Karpas-422 (cell line): ENCODE measurements around the gene LEF1. TPM values are rescaled to one million over a fixed set of nuclear protein-coding genes. Genes with fewer than 3 reads are reported as not detected.

ENCODE experiments used
- DNase-seq: peaks from one replicate; pipeline ENCODE4 v3.0.0-alpha.2; 2015
- H2AFZ ChIP-seq: fragments of 200-600 bp; sonication (generic); 2 replicates; pipeline ENCODE4 v1.6.1; 2014; ENCODE audit warnings: antibody characterized with exemption, low read length, mixed read lengths
- H3K27ac ChIP-seq: fragments of 200-600 bp; sonication (generic); 2 replicates; pipeline ENCODE4 v1.5.1; 2014; ENCODE audit warnings: mild to moderate bottlenecking, low read length, moderate library complexity
- H3K27me3 ChIP-seq: fragments of 200-600 bp; sonication (generic); 2 replicates; pipeline ENCODE4 v1.6.1; 2014; ENCODE audit warnings: low read length, mixed read lengths
- H3K36me3 ChIP-seq: fragments of 200-600 bp; sonication (generic); 2 replicates; pipeline ENCODE4 v1.6.1; 2014; ENCODE audit warnings: low read length, mixed read lengths; ENCODE audit not compliant: insufficient read depth
- H3K4me1 ChIP-seq: fragments of 200-600 bp; sonication (generic); 2 replicates; pipeline ENCODE4 v1.6.1; 2014; ENCODE audit warnings: mild to moderate bottlenecking, low read length, mixed read lengths
- H3K4me2 ChIP-seq: fragments of 200-600 bp; sonication (generic); 2 replicates; pipeline ENCODE4 v1.6.1; 2014; ENCODE audit warnings: low read length, low read depth, mild to moderate bottlenecking; ENCODE audit not compliant: poor library complexity, severe bottlenecking
- H3K4me3 ChIP-seq: fragments of 200-600 bp; sonication (generic); 2 replicates; pipeline ENCODE4 v1.5.1; 2014; ENCODE audit warnings: mild to moderate bottlenecking, antibody characterized with exemption, low read length, mixed read lengths
- H3K79me2 ChIP-seq: fragments of 200-600 bp; sonication (generic); 2 replicates; pipeline ENCODE4 v1.6.1; 2014; ENCODE audit warnings: mild to moderate bottlenecking, low read length, mixed read lengths
- H3K9ac ChIP-seq: fragments of 200-600 bp; sonication (generic); 2 replicates; pipeline ENCODE4 v1.6.0; 2014; ENCODE audit warnings: low read length
- H3K9me2 ChIP-seq: fragments of 200-600 bp; sonication (generic), shearing (Covaris generic); replicated peaks from 2 replicates; pipeline ENCODE4 v1.6.0; 2014; ENCODE audit warnings: mild to moderate bottlenecking, low read length, moderate library complexity; ENCODE audit not compliant: insufficient read depth
- H3K9me3 ChIP-seq: fragments of 300-700, 200-600 bp; sonication (generic); 2 replicates; pipeline ENCODE4 v1.6.1; 2014; ENCODE audit warnings: low read length, mixed read lengths
- H4K20me1 ChIP-seq: fragments of 200-600 bp; sonication (generic); 2 replicates; pipeline ENCODE4 v1.6.1; 2014; ENCODE audit warnings: mild to moderate bottlenecking, antibody characterized with exemption, low read length, low read depth; ENCODE audit not compliant: insufficient read depth
- total RNA-seq: library from RNA; depleted of rRNA; stranded (reverse); fragments of >200 nt; shearing (Covaris generic); gene quantifications from 2 replicates; pipeline ENCODE4 v1.2.3, GENCODE V29; 2014; ENCODE audit warnings: low replicate concordance

LEF1 gene
- total RNA-seq, 1 experiment from 2014 or later: not detected

DNA sequence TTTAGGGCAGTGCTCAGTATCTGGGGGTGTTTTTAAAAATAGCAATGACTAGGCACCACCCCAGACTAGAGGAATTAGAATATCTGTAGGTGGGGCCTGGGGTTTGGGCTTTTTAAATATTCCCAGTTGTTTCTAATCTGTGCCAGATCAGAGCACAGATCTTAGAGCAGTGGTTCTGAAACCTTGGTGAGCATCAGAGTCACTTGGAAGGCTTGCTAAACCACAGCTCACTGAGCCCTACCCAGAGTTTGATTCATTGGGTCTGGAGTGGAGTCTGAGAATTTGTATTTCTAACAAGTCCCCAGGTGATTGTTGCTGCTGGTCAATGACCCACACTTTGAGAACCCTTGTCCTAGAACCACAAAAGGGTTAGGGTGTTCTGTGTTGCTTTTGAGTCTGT lies 162.4 kb downstream of the LEF1 start:
- Histone ChIP-seq H3K9me2 (no peaks in the 10 kb centered on the region), H4K20me1 (no peaks in the 10 kb centered on the region), H3K79me2 (peaks cover 70% of the 10 kb centered on the region), H3K9ac (no peak overlapping the region), H3K4me2 (no peak overlapping the region), H3K4me3 (no peak overlapping the region), H3K4me1 (peaks cover 13% of the 10 kb centered on the region), H2AFZ (no peak overlapping the region), H3K9me3 (no peaks in the 10 kb centered on the region), H3K36me3 (peaks cover 10% of the 10 kb centered on the region), H3K27ac (no peak overlapping the region), H3K27me3 (no peaks in the 10 kb centered on the region)
- no peak for DNase-seq

DNA sequence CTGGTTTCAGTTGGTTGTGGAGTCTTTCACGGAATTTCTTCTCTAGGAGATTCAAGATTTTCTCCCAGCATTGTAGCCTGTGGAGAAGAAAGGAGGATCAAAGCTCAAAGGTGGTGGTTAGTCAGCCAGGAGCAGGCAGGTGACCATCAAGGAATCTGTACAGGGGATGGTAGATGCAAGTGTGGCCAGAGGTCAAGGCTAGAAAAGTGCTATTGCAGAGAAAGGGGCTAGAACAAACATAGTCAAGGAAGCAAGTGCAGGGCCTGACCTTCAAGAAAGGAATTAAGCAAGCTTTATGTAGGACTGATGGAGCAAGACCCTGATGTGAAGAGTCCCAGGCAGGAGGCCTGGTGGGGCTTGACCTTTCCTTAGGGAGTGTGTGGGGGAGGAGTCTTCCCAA lies 162.9 kb downstream of the LEF1 start:
- Histone ChIP-seq H4K20me1 (no peaks in the 10 kb centered on the region), H3K4me2 (no peak overlapping the region), H3K9me3 (no peaks in the 10 kb centered on the region), H3K4me1 (peaks cover 13% of the 10 kb centered on the region), H3K27ac (no peak overlapping the region), H3K9ac (no peak overlapping the region), H3K4me3 (no peak overlapping the region), H3K36me3 (peaks cover 8% of the 10 kb centered on the region; the same call in 1 of the 2 replicates), H3K9me2 (no peaks in the 10 kb centered on the region), H3K79me2 (peaks cover 76% of the 10 kb centered on the region), H3K27me3 (no peaks in the 10 kb centered on the region), H2AFZ (no peak overlapping the region)
- no peak for DNase-seq

DNA sequence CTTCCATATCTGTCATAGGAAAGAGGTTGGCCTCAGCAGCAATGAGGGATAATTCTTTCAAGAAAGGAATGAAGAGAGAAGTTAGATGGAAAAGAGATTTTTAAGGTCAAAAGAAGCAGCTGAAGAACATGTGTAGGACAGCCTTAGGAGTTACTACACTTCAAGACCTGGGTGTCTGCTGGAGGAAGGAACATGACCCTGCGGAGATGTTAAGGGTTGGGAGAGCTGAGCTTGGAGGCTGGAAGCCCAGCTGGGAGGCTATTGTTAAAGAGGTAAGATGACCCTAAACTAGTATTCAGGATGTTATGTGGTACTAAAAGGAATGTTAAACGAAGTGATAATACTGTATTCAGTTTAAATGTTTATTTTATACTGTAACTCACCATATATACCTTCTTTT lies 164.1 kb downstream of the LEF1 start:
- Histone ChIP-seq H3K27me3 (no peaks in the 10 kb centered on the region), H3K4me1 (peaks cover 13% of the 10 kb centered on the region), H3K9me2 (no peaks in the 10 kb centered on the region), H3K4me3 (no peak overlapping the region), H3K27ac (no peak overlapping the region), H3K79me2 (peaks cover 87% of the 10 kb centered on the region), H2AFZ (no peak overlapping the region), H4K20me1 (no peaks in the 10 kb centered on the region), H3K9ac (no peak overlapping the region), H3K36me3 (peaks cover 15% of the 10 kb centered on the region), H3K4me2 (no peak overlapping the region), H3K9me3 (no peaks in the 10 kb centered on the region)
- no peak for DNase-seq

DNA sequence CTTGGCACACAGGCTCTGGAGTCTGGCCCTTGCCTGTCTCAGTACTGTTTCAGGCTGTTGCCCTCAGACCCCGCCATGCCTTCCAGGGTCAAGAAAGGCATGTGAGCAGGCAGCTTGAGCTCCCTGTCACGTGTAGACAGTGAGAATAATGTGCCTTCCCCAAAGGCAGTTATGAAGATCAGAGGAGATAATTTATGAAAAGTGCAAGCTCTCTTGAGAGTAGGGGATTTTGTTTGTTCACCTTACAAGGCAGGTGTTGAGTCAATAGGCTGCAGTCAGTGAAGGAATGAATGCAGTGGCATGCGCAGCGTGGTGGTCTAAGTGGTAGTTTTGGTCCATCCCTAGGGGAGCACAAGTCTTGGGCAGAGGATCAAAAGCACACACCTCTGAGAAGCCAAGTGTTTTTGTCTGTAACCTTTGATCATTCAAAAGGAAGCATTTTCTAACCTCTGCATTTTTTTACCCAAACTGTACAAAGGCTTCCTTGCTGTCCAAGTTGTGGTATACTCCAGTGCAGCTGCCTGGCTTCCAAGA lies 164.7 kb downstream of the LEF1 start:
- no peak overlapping the region for H2AFZ ChIP-seq
- H3K9me3 ChIP-seq: no peaks in the 10 kb centered on the region
- no peaks in the 10 kb centered on the region for H3K27me3 ChIP-seq
- no peak overlapping the region for H3K27ac ChIP-seq
- no peak overlapping the region for H3K4me3 ChIP-seq
- no peaks in the 10 kb centered on the region for H4K20me1 ChIP-seq
- H3K36me3 ChIP-seq: peaks cover 20% of the 10 kb centered on the region
- no peak overlapping the region for H3K4me2 ChIP-seq
- H3K4me1 ChIP-seq: peaks cover 13% of the 10 kb centered on the region
- no peak for DNase-seq
- H3K9ac ChIP-seq: no peak overlapping the region
- peaks cover 87% of the 10 kb centered on the region for H3K79me2 ChIP-seq
- H3K9me2 ChIP-seq: no peaks in the 10 kb centered on the region

DNA sequence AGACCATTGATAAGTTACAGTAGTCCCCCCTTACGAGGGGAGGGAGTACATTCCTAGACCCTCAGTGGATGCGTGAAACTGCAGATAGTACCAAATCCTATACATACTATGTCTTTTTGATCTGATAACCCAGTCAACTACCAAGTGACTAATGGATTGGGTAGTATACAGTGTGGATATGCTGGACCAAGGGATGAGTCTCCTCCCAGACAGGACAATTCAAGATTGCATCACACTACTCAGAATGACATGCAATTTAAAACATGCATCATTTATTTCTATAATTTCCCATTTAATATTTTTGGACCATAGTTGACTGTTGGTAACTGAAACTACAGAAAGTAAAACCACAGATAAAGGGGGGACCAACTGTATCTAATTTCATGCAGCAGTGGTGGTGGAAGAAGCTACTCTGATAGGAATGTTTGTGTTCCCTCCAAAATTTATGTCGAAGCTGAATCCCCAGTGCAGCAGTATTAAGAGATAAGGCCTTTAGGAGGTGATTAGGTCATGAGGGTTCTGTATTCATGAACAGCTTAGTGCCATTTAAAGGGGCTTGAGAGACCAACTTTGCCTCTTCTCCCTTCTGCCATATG lies 167.1 kb downstream of the LEF1 start:
- no peak overlapping the region for H3K4me3 ChIP-seq
- no peaks in the 10 kb centered on the region for H3K9me2 ChIP-seq
- no peak overlapping the region for H3K27ac ChIP-seq
- no peak for DNase-seq
- no peak overlapping the region for H3K9ac ChIP-seq
- no peaks in the 10 kb centered on the region for H4K20me1 ChIP-seq
- H3K4me2 ChIP-seq: no peak overlapping the region
- H3K36me3 ChIP-seq: peaks cover 20% of the 10 kb centered on the region
- H2AFZ ChIP-seq: no peak overlapping the region
- peaks cover 21% of the 10 kb centered on the region for H3K4me1 ChIP-seq
- no peaks in the 10 kb centered on the region for H3K27me3 ChIP-seq
- H3K79me2 ChIP-seq: peaks cover 86% of the 10 kb centered on the region
- H3K9me3 ChIP-seq: no peaks in the 10 kb centered on the region

DNA sequence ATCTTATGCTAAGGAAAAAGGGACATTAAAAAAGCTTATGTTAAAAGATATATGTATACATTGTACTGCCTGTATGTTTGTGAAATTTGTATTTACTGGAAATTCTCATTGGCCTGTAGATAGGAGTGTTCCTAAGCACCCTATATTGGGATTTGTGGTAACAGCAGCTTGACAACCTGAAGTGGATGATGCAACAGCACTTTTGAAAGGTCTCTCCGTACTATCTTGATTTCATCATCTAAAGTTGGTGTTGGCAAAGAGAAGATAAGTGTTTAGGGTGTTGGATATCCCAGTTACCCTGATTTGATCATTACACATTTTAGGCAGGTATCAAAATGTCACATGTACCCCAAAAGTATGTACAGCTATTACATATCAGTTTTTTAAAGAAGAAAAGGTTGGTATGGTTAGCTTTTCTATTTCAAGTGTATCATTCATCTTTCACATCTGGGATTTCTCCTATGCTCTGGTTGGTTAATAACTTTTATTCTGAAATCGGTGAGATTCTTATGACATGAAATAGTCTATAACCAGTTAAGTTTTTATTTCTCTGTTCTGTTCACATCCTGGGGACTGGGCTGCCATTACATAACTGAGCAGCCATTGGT lies 168.7 kb downstream of the LEF1 start:
- DNase-seq: no peak
- peaks cover 24% of the 10 kb centered on the region for H3K4me1 ChIP-seq
- H2AFZ ChIP-seq: no peak overlapping the region
- H3K4me2 ChIP-seq: no peak overlapping the region
- H3K9ac ChIP-seq: no peak overlapping the region
- H4K20me1 ChIP-seq: no peaks in the 10 kb centered on the region
- no peak overlapping the region for H3K4me3 ChIP-seq
- H3K79me2 ChIP-seq: peaks cover 86% of the 10 kb centered on the region
- H3K27me3 ChIP-seq: no peaks in the 10 kb centered on the region
- H3K27ac ChIP-seq: no peak overlapping the region
- no peaks in the 10 kb centered on the region for H3K9me2 ChIP-seq
- H3K9me3 ChIP-seq: no peaks in the 10 kb centered on the region
- H3K36me3 ChIP-seq: peaks cover 26% of the 10 kb centered on the region

DNA sequence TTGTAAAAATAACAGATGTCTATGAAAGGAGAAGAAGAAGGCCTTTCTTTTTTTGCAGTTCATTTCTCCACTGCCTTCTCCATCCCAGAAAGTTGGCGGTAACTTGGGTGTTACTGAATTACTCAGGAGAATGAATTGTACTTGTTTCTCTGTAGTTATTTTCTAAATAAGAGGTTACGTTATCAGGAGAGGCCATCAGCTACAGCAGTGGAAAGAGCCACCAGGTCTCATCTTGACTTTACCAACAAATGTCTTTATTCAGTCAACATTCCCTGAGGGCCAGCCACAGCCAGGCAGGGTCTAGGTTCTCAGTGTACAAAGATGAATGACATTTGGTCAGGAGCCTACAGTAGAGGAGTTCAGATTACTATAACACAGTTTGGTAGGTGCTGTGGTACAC lies 170.9 kb downstream of the LEF1 start:
- H3K9ac ChIP-seq: no peak overlapping the region
- H3K9me2 ChIP-seq: no peaks in the 10 kb centered on the region
- no peak overlapping the region for H2AFZ ChIP-seq
- peaks cover 94% of the 10 kb centered on the region for H3K79me2 ChIP-seq
- peaks cover 23% of the 10 kb centered on the region for H3K36me3 ChIP-seq
- no peaks in the 10 kb centered on the region for H3K9me3 ChIP-seq
- H3K27ac ChIP-seq: no peak overlapping the region
- H3K4me3 ChIP-seq: no peak overlapping the region
- H3K4me2 ChIP-seq: no peak overlapping the region
- H3K27me3 ChIP-seq: no peaks in the 10 kb centered on the region
- no peaks in the 10 kb centered on the region for H4K20me1 ChIP-seq
- peaks cover 40% of the 10 kb centered on the region for H3K4me1 ChIP-seq
- DNase-seq: no peak
